ENCODE measurements around the gene RELCH. TPM values are rescaled to one million over a fixed set of nuclear protein-coding genes. Genes with fewer than 3 reads are reported as not detected.

RELCH gene
- total RNA-seq, 1 donor from 2014 or later: 33.6 TPM

DNA sequence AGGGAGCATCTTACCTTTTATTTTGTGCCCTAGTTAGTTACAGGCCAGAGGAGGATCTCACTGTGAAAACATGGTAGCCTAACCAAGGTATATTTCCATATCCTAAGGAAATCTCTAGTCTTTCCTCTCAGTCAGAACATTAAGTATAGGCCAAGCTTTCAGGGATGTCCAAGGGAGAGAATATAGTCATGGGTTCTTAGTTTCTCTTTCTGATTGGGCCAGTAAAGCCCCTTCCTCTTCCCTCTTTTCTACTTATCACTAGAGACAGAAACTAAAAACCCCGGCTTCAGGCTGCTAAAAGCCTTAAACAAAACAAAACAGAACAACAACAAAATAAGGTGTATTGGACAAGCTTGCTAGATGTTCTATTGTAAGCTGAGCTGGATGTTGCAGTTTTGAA lies 93.7 kb downstream of the RELCH start:
- TF ChIP-seq, protein P1, sequence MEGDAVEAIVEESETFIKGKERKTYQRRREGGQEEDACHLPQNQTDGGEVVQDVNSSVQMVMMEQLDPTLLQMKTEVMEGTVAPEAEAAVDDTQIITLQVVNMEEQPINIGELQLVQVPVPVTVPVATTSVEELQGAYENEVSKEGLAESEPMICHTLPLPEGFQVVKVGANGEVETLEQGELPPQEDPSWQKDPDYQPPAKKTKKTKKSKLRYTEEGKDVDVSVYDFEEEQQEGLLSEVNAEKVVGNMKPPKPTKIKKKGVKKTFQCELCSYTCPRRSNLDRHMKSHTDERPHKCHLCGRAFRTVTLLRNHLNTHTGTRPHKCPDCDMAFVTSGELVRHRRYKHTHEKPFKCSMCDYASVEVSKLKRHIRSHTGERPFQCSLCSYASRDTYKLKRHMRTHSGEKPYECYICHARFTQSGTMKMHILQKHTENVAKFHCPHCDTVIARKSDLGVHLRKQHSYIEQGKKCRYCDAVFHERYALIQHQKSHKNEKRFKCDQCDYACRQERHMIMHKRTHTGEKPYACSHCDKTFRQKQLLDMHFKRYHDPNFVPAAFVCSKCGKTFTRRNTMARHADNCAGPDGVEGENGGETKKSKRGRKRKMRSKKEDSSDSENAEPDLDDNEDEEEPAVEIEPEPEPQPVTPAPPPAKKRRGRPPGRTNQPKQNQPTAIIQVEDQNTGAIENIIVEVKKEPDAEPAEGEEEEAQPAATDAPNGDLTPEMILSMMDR (IDR thresholded peaks at IDR 0.05; ENCODE audit: unreplicated experiment): no peak
- peaks cover 4% of the 10 kb centered on the region for H3K4me1 Mint-ChIP-seq
- no peak overlapping the region for H3K27ac Mint-ChIP-seq
- no peaks in the 10 kb centered on the region for H3K27me3 Mint-ChIP-seq (ENCODE audit: low read depth)
- no peaks in the 10 kb centered on the region for H3K9me3 Mint-ChIP-seq
- no peak overlapping the region for H3K4me3 Mint-ChIP-seq
- DNase-seq (ENCODE audit: low spot score in 2 of 2, unreplicated experiment in 2 of 2): no peak
- peaks cover 22% of the 10 kb centered on the region for H3K36me3 Mint-ChIP-seq

DNA sequence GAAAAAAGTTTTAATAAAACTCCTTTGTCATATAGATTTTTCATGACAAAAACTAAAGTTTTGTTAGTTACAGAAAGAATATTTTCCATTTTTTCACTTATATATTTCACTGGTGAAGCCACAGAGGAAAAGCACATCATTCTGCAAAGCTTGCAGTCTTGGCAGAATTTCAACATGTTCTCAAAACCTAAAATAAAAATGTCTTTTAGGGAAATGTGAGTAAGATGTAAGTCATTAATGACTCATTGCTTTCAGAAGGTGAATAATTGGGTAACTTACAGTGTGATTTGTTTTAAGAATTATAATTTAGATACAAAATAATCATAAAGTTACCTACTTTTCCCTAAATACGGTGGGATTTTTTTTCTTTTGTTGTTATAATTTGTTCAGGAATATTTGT lies 94.6 kb downstream of the RELCH start:
- Mint-ChIP-seq H3K4me3 (no peak overlapping the region), H3K9me3 (no peaks in the 10 kb centered on the region), H3K36me3 (peaks cover 24% of the 10 kb centered on the region), H3K27ac (no peak overlapping the region), H3K4me1 (peaks cover 4% of the 10 kb centered on the region), H3K27me3 (ENCODE audit: low read depth) (no peaks in the 10 kb centered on the region)
- TF ChIP-seq, protein P1 (IDR thresholded peaks at IDR 0.05; ENCODE audit: unreplicated experiment): no peak
- DNase-seq (ENCODE audit: low spot score in 2 of 2, unreplicated experiment in 2 of 2): no peak

DNA sequence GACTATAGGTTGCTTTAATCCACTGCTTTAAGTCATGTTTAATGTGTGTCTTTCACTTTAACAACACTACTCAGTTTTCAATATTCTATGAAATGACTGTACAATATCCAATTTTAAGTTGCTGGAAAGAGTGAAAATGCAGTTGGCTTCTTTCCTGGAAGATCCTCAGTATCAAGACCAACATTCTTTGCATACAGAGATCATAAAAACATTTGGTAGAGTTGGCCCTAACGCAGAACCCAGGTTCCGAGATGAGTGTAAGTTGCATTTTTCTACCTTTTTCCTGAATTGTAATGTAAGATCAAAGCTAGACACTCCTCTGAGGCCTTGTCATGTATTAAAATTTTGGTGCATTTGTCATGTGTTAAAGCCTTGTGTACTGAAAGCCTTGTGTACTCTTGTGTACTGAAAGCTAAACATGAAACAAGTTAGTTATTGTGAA lies 95.2 kb downstream of the RELCH start:
- Mint-ChIP-seq H3K27ac (no peak overlapping the region), H3K36me3 (peaks cover 24% of the 10 kb centered on the region), H3K9me3 (no peaks in the 10 kb centered on the region), H3K4me3 (no peak overlapping the region), H3K27me3 (ENCODE audit: low read depth) (no peaks in the 10 kb centered on the region), H3K4me1 (peaks cover 4% of the 10 kb centered on the region)
- DNase-seq (ENCODE audit: low spot score in 2 of 2, unreplicated experiment in 2 of 2): no peak
- TF ChIP-seq, protein P1 (IDR thresholded peaks at IDR 0.05; ENCODE audit: unreplicated experiment): no peak

DNA sequence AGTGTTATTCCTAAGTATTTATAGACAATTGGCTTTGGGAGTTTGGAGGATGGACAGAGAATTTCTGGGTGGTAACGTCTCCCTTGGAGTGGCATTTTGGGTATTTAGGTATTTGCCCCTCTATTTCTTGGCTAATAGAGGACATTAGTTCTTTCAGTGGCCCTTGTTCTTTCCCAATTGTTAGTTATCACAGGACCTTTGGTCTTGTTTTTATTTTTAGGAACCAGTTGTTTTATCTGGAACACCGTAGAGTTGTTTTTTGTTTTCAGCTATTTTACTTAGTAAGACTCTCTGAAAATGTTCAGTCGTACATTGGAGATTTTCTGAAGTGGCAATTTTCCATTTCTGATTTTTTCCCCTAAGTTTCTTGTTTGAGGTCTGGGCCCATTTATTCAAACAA lies 97.6 kb downstream of the RELCH start:
- no peak for DNase-seq (ENCODE audit: low spot score in 2 of 2, unreplicated experiment in 2 of 2)
- Mint-ChIP-seq H3K4me1 (peaks cover 4% of the 10 kb centered on the region), H3K27ac (no peak overlapping the region), H3K4me3 (no peak overlapping the region), H3K27me3 (ENCODE audit: low read depth) (no peaks in the 10 kb centered on the region), H3K36me3 (peaks cover 28% of the 10 kb centered on the region), H3K9me3 (no peaks in the 10 kb centered on the region)
- TF ChIP-seq, protein P1 (IDR thresholded peaks at IDR 0.05; ENCODE audit: unreplicated experiment): no peak

DNA sequence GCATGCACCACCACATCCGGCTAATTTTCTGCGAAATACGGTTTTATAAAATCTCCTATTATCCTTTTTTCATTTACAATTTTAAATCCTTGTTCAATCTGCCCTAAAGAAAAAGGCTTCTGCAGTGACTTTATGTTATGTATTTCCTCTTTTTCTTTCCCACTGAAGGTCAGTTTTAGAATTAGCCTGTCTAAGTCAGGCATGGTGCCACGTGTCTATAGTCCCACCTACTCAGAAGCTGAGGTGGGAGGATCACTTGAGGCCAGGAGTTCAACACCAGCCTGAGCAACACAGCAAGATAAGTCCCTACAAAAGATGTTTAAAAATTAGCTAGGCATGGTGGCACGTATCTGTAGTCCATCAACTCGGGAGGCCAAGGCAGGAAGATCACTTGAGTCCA lies 98.2 kb downstream of the RELCH start:
- Mint-ChIP-seq H3K9me3 (no peaks in the 10 kb centered on the region), H3K27ac (no peak overlapping the region), H3K36me3 (peaks cover 28% of the 10 kb centered on the region), H3K27me3 (ENCODE audit: low read depth) (no peaks in the 10 kb centered on the region), H3K4me3 (no peak overlapping the region), H3K4me1 (peaks cover 4% of the 10 kb centered on the region)
- TF ChIP-seq, protein P1 (IDR thresholded peaks at IDR 0.05; ENCODE audit: unreplicated experiment): no peak
- no peak for DNase-seq (ENCODE audit: low spot score in 2 of 2, unreplicated experiment in 2 of 2)
